IPS-18a (cell line): Measurements from ENCODE around the gene CACNA1C.

Source experiments
- H3K27ac ChIP-seq: one replicate; pipeline ENCODE4 v1.5.1; 2013; ENCODE audit warnings: low read length
- H3K27me3 ChIP-seq: one replicate; pipeline ENCODE4 v1.6.1; 2013; ENCODE audit warnings: mild to moderate bottlenecking, low read length; ENCODE audit not compliant: control insufficient read depth, insufficient read depth
- H3K36me3 ChIP-seq: one replicate; pipeline ENCODE4 v1.6.1; 2013; ENCODE audit warnings: low read depth, low read length; ENCODE audit not compliant: control insufficient read depth
- H3K4me1 ChIP-seq: one replicate; pipeline ENCODE4 v1.6.1; 2013; ENCODE audit warnings: low read depth, low read length; ENCODE audit not compliant: control insufficient read depth
- H3K4me3 ChIP-seq: one replicate; pipeline ENCODE4 v1.5.1; 2013; ENCODE audit warnings: low read length
- H3K9ac ChIP-seq: one replicate; pipeline ENCODE4 v1.6.1; 2013; ENCODE audit warnings: mild to moderate bottlenecking, low read length, moderate library complexity
- H3K9me3 ChIP-seq: one replicate; pipeline ENCODE4 v1.6.1; 2013; ENCODE audit warnings: low read depth, low read length; ENCODE audit not compliant: control insufficient read depth

Gene CACNA1C

GRCh38 chr12:2043054-2043453 is 9.7 kb upstream of the CACNA1C start:
- Histone ChIP-seq H3K9me3 (no peaks in the 10 kb centered on the region), H3K4me1 (no peaks in the 10 kb centered on the region), H3K27ac (no peak overlapping the region), H3K36me3 (no peaks in the 10 kb centered on the region), H3K27me3 (no peaks in the 10 kb centered on the region), H3K9ac (no peak overlapping the region), H3K4me3 (no peak overlapping the region)

GRCh38 chr12:2044165-2044564 is 8.6 kb upstream of the CACNA1C start:
- Histone ChIP-seq H3K27me3 (no peaks in the 10 kb centered on the region), H3K27ac (no peak overlapping the region), H3K9ac (no peak overlapping the region), H3K4me1 (peaks cover 3% of the 10 kb centered on the region), H3K36me3 (no peaks in the 10 kb centered on the region), H3K4me3 (no peak overlapping the region), H3K9me3 (no peaks in the 10 kb centered on the region)

GRCh38 chr12:2046957-2047356 is 5.8 kb upstream of the CACNA1C start:
- Histone ChIP-seq H3K27me3 (peaks cover 24% of the 10 kb centered on the region), H3K27ac (no peak overlapping the region), H3K4me3 (no peak overlapping the region), H3K9ac (no peak overlapping the region), H3K4me1 (peaks cover 13% of the 10 kb centered on the region), H3K36me3 (no peaks in the 10 kb centered on the region), H3K9me3 (no peaks in the 10 kb centered on the region)

GRCh38 chr12:2047752-2048151 is 5.0 kb upstream of the CACNA1C start:
- Histone ChIP-seq H3K27me3 (peaks cover 27% of the 10 kb centered on the region), H3K4me3 (no peak overlapping the region), H3K4me1 (peaks cover 13% of the 10 kb centered on the region), H3K36me3 (no peaks in the 10 kb centered on the region), H3K9me3 (no peaks in the 10 kb centered on the region), H3K9ac (no peak overlapping the region), H3K27ac (no peak overlapping the region)

- H3K27ac ChIP-seq, result no peak overlapping the region
- H3K9me3 ChIP-seq, result no peaks in the 10 kb centered on the region
- no peak overlapping the region for H3K9ac ChIP-seq
- H3K36me3 ChIP-seq, result no peaks in the 10 kb centered on the region
- peaks cover 45% of the 10 kb centered on the region for H3K27me3 ChIP-seq
- peak overlapping the region; percentile 6 for H3K4me3 ChIP-seq
- peaks cover 13% of the 10 kb centered on the region for H3K4me1 ChIP-seq
Observed at GRCh38 chr12:2049604-2050540, 2.9 kb upstream of the CACNA1C start.

- H3K27me3 ChIP-seq, result peaks cover 66% of the 10 kb centered on the region
- H3K4me1 ChIP-seq, result peaks cover 13% of the 10 kb centered on the region
- peak overlapping the region; percentile 63 for H3K4me3 ChIP-seq
- H3K27ac ChIP-seq, result no peak overlapping the region
- no peak overlapping the region for H3K9ac ChIP-seq
- no peaks in the 10 kb centered on the region for H3K9me3 ChIP-seq
- H3K36me3 ChIP-seq, result no peaks in the 10 kb centered on the region
Observed at GRCh38 chr12:2051700-2052621, 826 bp upstream of the CACNA1C start.

- H3K9ac ChIP-seq, result no peak overlapping the region
- no peaks in the 10 kb centered on the region for H3K9me3 ChIP-seq
- no peaks in the 10 kb centered on the region for H3K36me3 ChIP-seq
- H3K4me1 ChIP-seq, result peaks cover 13% of the 10 kb centered on the region
- H3K27me3 ChIP-seq, result peaks cover 67% of the 10 kb centered on the region
- H3K4me3 ChIP-seq, result peak overlapping the region; percentile 76
- H3K27ac ChIP-seq, result no peak overlapping the region
Observed at GRCh38 chr12:2053691-2054090, 904 bp downstream of the CACNA1C start.

- no peak overlapping the region for H3K9ac ChIP-seq
- no peaks in the 10 kb centered on the region for H3K9me3 ChIP-seq
- H3K27me3 ChIP-seq, result peaks cover 67% of the 10 kb centered on the region
- H3K4me1 ChIP-seq, result peaks cover 9% of the 10 kb centered on the region
- H3K27ac ChIP-seq, result no peak overlapping the region
- no peaks in the 10 kb centered on the region for H3K36me3 ChIP-seq
- H3K4me3 ChIP-seq, result peak overlapping the region; percentile 51
Observed at GRCh38 chr12:2054091-2055018, 1.6 kb downstream of the CACNA1C start.

GRCh38 chr12:2057041-2057794 is 4.4 kb downstream of the CACNA1C start:
- H3K9me3 ChIP-seq, result no peaks in the 10 kb centered on the region
- no peak overlapping the region for H3K4me3 ChIP-seq
- no peaks in the 10 kb centered on the region for H3K36me3 ChIP-seq
- H3K27me3 ChIP-seq, result peaks cover 41% of the 10 kb centered on the region
- no peak overlapping the region for H3K27ac ChIP-seq
- no peaks in the 10 kb centered on the region for H3K4me1 ChIP-seq
- H3K9ac ChIP-seq, result no peak overlapping the region

- H3K9ac ChIP-seq, result no peak overlapping the region
- H3K36me3 ChIP-seq, result no peaks in the 10 kb centered on the region
- peaks cover 40% of the 10 kb centered on the region for H3K27me3 ChIP-seq
- no peak overlapping the region for H3K4me3 ChIP-seq
- no peaks in the 10 kb centered on the region for H3K4me1 ChIP-seq
- H3K27ac ChIP-seq, result no peak overlapping the region
- no peaks in the 10 kb centered on the region for H3K9me3 ChIP-seq
Observed at GRCh38 chr12:2057795-2058408, 5.1 kb downstream of the CACNA1C start.
